ENCODE results near the gene NUP210. TPM values are rescaled to one million over a fixed set of nuclear protein-coding genes. Genes with fewer than 3 reads are reported as not detected.
"Not testable (repeated sequence)": the region's sequence is repeated elsewhere in the genome, so short reads cannot be mapped to it uniquely, and the experiment has no call there.

The NUP210 gene
- 14.1 and 16.3 TPM in 2 replicates for total RNA-seq (2014; rRNA removed; shearing (Covaris generic))

- no peak for DNase-seq (ENCODE audit: low spot score)
Observed at GRCh38 chr3:13420045-13420830, at the start of gene NUP210. Gene NUP210 (minus strand): TSS chr3:13420322. CDS start chr3:13420226, 96 bp downstream.

- DNase-seq (ENCODE audit: low spot score): no peak
Observed at GRCh38 chr3:13466781-13467180, 46.7 kb upstream of the NUP210 start.

- DNase-seq (ENCODE audit: low spot score): no peak
Observed at GRCh38 chr3:13465236-13465873, 45.2 kb upstream of the NUP210 start.

DNA sequence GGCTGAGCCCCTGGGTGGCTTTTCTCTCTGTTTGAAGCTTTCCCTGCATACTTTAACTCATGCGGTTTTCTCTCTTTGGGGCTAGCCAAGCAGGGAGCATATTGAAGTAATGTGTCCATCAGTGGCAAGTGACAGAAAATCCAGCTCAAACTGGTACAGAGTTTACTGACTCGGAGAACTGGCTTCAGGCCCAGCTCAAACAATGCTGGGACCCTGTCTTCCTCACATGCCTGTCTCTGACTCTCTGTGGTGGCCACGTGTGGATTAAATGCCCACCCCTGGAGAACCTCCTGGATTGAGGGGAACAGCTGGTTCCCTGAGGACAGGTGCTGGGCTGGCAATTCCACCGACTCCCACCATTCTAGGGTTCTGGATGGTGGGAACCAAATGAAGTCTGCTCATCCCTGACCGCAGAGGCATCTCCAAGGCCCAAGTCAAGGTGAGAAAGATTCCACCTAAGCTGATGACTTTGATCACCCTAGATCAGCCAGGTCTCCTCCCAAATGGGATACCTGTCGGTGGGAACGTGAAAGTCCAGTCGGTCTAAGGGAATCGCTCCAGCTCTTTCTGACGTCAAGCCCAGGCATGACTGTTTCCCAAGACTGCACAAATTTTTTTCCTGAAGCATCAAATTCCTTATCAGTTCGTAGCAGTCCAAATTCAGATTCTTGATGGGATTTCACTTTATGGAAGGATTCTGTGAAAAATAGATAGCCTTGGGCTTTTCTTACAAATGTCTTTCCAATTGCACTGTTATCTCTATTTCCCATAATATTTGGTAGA lies 43.7 kb upstream of the NUP210 start:
- no peak for DNase-seq (ENCODE audit: low spot score)

DNA sequence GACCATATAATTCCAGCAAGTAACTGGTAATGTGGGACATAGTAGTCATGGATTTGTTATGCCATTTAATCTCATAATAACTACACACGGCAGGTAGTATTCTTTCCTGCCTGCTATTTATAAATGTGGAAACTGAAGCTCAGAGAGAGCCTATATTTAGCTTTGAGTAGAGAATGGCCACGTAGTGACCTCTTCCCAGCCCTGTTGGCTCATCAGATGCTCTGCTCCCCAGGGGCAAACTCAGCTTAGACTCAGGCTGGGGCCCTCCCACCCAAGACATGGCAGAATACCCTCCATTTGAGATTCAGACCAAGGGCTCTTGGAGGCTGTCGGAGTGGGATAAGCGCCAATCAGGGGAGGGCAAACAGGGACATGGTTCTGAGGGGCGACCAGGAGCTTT lies 42.7 kb upstream of the NUP210 start:
- no peak for DNase-seq (ENCODE audit: low spot score)

DNA sequence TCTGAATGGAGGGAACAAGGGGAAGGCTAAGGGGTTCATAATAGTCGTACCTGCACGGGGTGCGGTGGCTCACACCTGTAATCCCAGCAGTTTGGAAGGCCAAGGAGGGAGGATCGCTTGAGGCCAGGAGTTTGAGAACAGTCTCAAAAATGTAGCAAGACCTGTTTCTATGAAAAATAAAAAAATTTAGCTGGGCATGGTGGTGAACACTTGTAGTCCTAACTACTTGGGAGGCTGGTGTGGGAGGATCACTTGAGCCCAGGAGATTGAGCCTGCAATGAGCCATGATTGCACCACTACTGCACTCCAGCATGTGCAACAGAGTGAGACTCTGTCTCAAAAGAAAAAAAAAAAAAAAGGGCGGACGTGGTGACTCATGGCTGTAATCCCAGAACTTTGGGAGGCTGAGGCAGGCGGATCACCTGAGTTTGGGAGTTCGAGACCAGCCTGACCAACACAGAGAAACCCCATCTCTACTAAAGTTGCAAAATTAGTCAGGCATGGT lies 42.1 kb upstream of the NUP210 start:
- DNase-seq (ENCODE audit: low spot score): no peak

DNA sequence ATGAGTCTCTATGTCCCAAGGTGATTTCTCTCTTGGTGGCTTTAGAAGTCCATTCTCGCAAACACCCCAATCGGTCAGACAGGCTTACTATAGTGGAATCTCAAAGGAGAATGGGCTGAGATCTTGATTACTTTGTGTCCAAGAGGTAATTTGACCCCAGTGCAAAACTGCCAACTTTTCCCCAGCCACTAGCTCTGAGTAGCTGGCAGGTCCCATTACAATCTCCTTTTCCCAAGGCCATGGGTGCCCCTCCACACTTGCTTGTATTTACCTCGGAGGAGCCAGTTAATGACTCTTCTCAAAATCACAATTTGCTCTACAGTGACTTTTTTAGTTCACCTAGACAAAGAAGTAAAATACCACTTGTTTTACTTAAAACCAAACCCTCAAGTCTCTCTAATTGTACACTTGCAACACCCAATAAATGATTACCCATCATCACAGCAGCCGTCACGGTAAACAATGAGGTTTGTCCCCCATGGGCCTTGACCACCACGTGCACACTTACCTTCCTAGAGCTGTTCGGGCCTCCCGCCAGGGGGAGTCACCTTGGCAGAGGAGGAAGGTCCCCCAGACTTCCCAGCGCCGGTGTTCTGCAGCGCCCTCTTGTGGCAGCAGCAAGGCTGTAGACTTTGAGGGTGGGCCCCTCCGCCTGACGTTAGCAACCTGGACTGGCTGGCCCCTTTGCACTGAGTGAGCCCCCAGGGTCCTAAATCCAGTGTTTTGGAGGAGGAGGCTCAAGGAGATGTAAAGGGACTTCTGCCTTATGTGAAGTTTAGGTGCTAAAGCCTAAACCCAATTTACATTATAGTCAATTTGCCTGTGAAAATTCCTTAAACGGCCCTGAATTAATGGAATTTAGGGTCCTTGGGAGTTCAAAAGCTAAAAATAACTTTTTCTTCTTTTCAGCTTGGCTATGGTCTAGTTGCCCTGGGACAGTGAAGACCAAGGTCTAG lies 41.3 kb upstream of the NUP210 start:
- no peak for DNase-seq (ENCODE audit: low spot score)

DNA sequence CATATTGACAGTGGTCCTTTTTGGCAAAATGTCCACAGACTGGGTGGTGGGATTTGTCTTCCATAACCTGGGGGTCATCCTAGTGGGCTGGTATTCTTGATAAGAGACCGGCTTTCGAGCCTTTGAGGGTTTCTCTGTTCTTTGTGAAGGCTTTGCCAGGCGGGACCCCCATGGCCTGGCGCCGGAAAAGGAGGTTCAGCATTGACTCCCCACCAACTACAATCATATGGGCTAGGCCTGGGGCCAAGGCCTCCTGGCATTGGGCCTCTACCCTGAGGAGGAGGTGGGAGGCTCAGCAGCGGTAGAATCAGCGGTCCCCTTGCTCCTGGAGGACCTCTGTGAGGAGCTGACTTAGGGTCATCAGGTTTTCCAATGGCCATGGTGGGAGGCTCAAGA lies 40.2 kb upstream of the NUP210 start:
- DNase-seq (ENCODE audit: low spot score): no peak

GRCh38 chr3:13459605-13460340 lies 39.7 kb upstream of the NUP210 start:
- DNase-seq (ENCODE audit: low spot score): no peak

- no peak for DNase-seq (ENCODE audit: low spot score)
Observed at GRCh38 chr3:13457593-13457992, 37.5 kb upstream of the NUP210 start.

DNA sequence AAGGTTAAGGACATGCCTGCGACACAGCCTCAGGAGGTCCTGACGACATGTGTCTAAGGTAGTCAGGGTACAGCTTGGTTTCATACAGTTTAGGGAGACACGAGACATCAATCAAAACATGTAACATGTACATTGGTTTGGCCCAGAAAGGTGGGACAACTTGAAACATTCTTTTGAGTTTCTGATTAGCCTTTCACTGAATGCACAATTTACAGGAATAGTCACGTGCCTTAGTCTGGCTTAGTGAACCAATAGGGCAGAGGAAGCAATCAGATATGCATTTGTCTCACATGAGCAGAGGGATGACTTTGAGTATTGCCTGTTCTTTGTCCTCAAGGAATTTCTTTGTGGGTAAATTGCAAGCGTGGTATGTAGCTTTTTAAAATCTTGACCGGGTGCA lies 35.5 kb upstream of the NUP210 start:
- DNase-seq (ENCODE audit: low spot score): no peak

DNA sequence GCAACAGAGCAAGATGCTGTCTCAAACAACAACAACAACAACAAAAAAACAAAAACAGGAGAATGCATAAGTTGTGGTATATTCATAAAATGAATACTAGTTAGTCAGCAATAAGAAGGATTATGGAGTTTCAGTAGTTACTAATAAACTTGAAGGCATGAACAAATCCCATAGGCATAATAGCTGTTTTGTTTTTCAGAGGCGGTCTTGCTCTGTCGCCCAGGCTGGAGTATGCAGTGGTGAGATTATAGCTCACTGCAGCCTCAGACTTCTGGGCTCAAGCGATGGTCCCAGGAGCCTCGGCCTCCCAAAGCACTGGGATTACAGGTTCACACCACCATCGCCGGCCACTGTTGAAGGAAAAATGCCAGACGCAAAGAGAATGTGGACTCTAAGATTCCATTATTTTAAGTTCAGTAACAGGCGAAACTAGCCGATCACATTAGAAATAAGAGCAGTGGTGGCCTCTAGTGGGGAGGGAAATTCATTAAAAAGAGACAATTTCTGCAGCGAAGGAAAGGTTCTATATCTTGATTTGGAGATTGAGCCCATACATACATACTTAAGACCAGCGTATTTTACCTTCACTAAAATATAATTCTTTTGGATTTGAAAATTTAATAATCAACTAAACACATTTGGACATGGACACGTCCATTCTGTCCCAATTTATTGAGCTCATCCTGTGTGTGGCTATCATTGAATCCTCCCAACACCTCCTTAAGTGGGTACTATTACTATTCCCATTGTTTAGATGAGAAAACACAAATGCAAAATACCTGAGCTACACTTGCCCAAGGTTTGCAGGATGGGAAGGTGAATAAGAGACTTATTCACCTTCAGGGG lies 32.6 kb upstream of the NUP210 start:
- peak; percentile 75 for DNase-seq (ENCODE audit: low spot score)

GRCh38 chr3:13451301-13451673 lies 31.2 kb upstream of the NUP210 start:
- peak; percentile 57 for DNase-seq (ENCODE audit: low spot score)

- DNase-seq (ENCODE audit: low spot score): not testable (repeated sequence)
Observed at GRCh38 chr3:13442882-13443281, 22.8 kb upstream of the NUP210 start.

GRCh38 chr3:13440204-13440817 lies 20.2 kb upstream of the NUP210 start:
- DNase-seq (ENCODE audit: low spot score): no peak

DNA sequence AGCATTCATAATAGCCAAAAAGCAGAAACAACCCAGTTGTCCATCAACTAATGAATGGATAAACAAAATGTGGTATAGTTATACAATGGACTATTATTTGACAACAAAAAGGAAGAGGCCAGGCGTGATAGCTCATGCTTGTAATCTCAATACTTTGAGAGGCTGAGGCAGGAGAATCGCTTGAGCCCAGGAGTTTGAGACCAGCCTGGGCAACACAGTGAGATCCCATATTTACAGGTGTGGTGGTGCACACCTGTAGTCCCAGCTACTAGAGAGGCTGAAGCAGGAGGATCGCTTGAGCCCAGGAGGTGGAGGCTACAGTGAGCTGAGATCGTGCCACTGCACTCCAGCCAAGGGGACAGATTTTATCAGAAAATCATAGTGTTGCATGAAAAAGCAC lies 16.1 kb upstream of the NUP210 start:
- DNase-seq (ENCODE audit: low spot score): not testable (repeated sequence)

DNA sequence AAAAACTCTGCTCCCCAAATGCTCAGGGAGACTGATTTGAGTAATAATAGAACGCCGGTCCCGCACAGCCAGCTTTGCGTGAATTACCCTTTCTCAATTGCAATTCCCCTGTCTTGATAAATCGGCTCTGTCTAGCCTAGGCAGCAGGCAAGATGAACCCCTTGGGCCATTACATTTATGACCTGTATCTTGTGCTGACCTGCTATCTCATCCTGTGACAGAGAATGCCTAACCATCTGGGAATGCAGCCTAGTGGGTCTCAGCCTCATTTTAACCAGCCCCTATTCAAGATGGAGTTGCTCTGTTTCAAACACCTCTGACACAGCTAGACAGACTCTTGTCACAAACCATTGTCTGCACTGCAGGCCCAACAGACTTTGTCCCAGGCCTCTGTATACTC lies 13.8 kb upstream of the NUP210 start:
- DNase-seq (ENCODE audit: low spot score): no peak

DNA sequence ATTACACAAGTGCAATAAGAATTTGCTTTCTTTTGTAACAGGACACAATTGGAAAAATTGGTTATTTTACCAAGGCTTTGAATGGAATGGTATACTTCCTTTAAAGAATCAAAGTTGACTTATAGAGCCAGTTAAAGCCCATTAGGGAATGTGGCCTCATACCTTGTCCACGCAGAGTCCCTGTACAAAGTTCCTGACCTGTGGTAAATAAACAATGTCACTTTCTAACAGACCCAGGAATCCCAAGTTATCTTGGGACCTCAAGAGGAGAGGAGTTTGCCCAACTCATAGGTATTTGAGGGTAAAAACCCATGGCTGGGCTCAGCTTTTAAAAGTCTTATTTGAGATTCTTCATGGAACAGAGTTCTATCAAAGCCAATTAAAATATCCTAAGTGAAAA lies 12.0 kb upstream of the NUP210 start:
- DNase-seq (ENCODE audit: low spot score): no peak

- peak; percentile 25 for DNase-seq (ENCODE audit: low spot score)
Observed at GRCh38 chr3:13430411-13430875, 10.3 kb upstream of the NUP210 start.
